Erythroblast (primary cell): Measurements from ENCODE around the gene CTAGE15.
"Not testable (repeated sequence)": the region's sequence is repeated elsewhere in the genome, so short reads cannot be mapped to it uniquely, and the experiment has no call there.

ENCODE experiments used
- GATA1 ChIP-seq: IDR thresholded peaks from 2 replicates; pipeline ENCODE4 v1.6.1; 2011; ENCODE audit warnings: low read depth, mild to moderate bottlenecking, control low read depth, low read length, moderate library complexity
- POLR2A ChIP-seq: IDR thresholded peaks from 2 replicates; pipeline ENCODE4 v1.6.1; 2011; ENCODE audit warnings: mild to moderate bottlenecking, low read length

DNA sequence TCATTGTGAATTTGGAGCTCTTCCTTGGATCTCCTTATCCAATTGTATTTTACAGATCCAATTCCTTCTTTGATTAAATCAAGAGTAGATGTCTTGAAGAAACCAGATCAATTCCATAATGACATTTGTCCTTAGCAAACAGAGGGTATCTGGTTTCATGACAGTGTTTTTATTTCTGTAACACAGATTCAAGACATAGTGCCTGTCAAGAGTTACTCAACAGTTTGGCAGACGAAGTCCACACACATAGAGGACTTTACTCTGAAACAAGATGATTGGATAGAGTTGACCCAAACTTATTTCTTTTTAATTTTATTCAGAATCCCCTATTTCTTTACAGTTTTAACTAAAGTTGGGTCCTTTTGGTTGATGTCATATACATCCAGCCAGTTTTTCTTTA is 34.5 kb downstream of the CTAGE15 start:
- TF ChIP-seq POLR2A, GATA1: not testable (repeated sequence)
